GM23338 (cell line): ENCODE results near the gene RPGRIP1L. TPM values are rescaled to one million over a fixed set of nuclear protein-coding genes. Genes with fewer than 3 reads are reported as not detected.

Source experiments
- ATAC-seq: fragments of 200-7000 bp; cut with Tn5 transposase; 3 replicates; pipeline ENCODE4 v1.9.1; 2020
- DNase-seq: peaks from one replicate; pipeline ENCODE4 v3.0.0-alpha.2; 2015; ENCODE audit warnings: low spot score
- H2AFZ ChIP-seq: fragments of 200-600 bp; sonication (generic); 2 replicates; pipeline ENCODE4 v1.8.0; 2016; ENCODE audit warnings: antibody characterized with exemption, mild to moderate bottlenecking, moderate library complexity
- H3F3A ChIP-seq: fragments of 200-600 bp; sonication (generic); replicated peaks from 2 replicates; pipeline ENCODE4 v1.8.0; 2017; ENCODE audit warnings: antibody characterized with exemption, mixed run types, low read depth
- H3K27ac ChIP-seq: fragments of 200-600 bp; sonication (generic); 2 replicates; pipeline ENCODE4 v1.6.1; 2016; ENCODE audit warnings: low read depth
- H3K27me3 ChIP-seq: fragments of 200-600 bp; sonication (generic); 2 replicates; pipeline ENCODE4 v1.8.0; 2016; ENCODE audit warnings: mild to moderate bottlenecking, mixed run types, moderate library complexity; ENCODE audit not compliant: insufficient read depth
- H3K36me3 ChIP-seq: fragments of 200-600 bp; sonication (generic); 2 replicates; pipeline ENCODE4 v1.8.0; 2016; ENCODE audit warnings: mild to moderate bottlenecking; ENCODE audit not compliant: insufficient read depth
- H3K4me1 ChIP-seq: fragments of 200-600 bp; sonication (generic); 2 replicates; pipeline ENCODE4 v1.8.0; 2016; ENCODE audit warnings: mild to moderate bottlenecking, moderate library complexity; ENCODE audit not compliant: insufficient read depth
- H3K4me2 ChIP-seq: fragments of 200-600 bp; sonication (generic); 2 replicates; pipeline ENCODE4 v1.7.1; 2017; ENCODE audit warnings: mixed run types
- H3K4me3 ChIP-seq: fragments of 200-600 bp; sonication (generic); 2 replicates; pipeline ENCODE4 v1.6.1; 2016; ENCODE audit warnings: mixed run types
- H3K79me2 ChIP-seq: fragments of 200-600 bp; sonication (generic); replicated peaks from 2 replicates; pipeline ENCODE4 v1.8.0; 2017; ENCODE audit warnings: mild to moderate bottlenecking; ENCODE audit not compliant: insufficient read depth
- H3K9me2 ChIP-seq: fragments of 200-600 bp; sonication (generic); 2 replicates; pipeline ENCODE4 v1.8.0; 2017; ENCODE audit not compliant: insufficient read depth
- H4K20me1 ChIP-seq: fragments of 200-600 bp; sonication (generic); replicated peaks from 2 replicates; pipeline ENCODE4 v1.8.0; 2017; ENCODE audit warnings: mild to moderate bottlenecking; ENCODE audit not compliant: insufficient read depth
- H3K27ac Mint-ChIP-seq: 2 replicates; pipeline ENCODE4 v1.8.0; 2020; ENCODE audit warnings: inconsistent platforms, mild to moderate bottlenecking, moderate library complexity, mixed read lengths
- H3K27me3 Mint-ChIP-seq: 3 replicates; pipeline ENCODE4 v1.8.0; 2022; ENCODE audit warnings: low read depth, mild to moderate bottlenecking, moderate library complexity, mixed read lengths, inconsistent platforms; ENCODE audit not compliant: insufficient read depth, poor library complexity
- H3K36me3 Mint-ChIP-seq: 3 replicates; pipeline ENCODE4 v1.8.0; 2021; ENCODE audit warnings: low read depth, mild to moderate bottlenecking, inconsistent platforms, moderate library complexity, mixed read lengths
- H3K4me1 Mint-ChIP-seq: 3 replicates; pipeline ENCODE4 v1.8.0; 2020; ENCODE audit warnings: mild to moderate bottlenecking, inconsistent platforms, mixed read lengths
- H3K4me3 Mint-ChIP-seq: 3 replicates; pipeline ENCODE4 v1.8.0; 2021; ENCODE audit warnings: moderate library complexity, mild to moderate bottlenecking, inconsistent platforms, mixed read lengths
- H3K9me3 Mint-ChIP-seq: 3 replicates; pipeline ENCODE4 v1.8.0; 2020; ENCODE audit warnings: moderate library complexity, mild to moderate bottlenecking, inconsistent platforms, mixed read lengths
- CREB1 ChIP-seq: fragments of 250-450 bp; sonication (Bioruptor Pico); IDR thresholded peaks from 2 replicates; pipeline ENCODE4 v1.5.0; 2020; ENCODE audit warnings: low read depth, mild to moderate bottlenecking, moderate library complexity
- CTCF ChIP-seq, 2 experiments: fragments of 200-600 bp in 1 of 2; sonication (generic) in 1 of 2; conservative IDR thresholded peaks; 2 replicates each; pipeline versions ENCODE4 v1.5.1 to v1.6.1; 2016 to 2017; ENCODE audit warnings: antibody characterized with exemption in 2 of 2, low read depth in 2 of 2, mild to moderate bottlenecking in 2 of 2, moderate library complexity in 1 of 2
- ETS1 ChIP-seq: IDR thresholded peaks from 2 replicates; pipeline ENCODE4 v1.6.1; 2016; ENCODE audit warnings: antibody characterized with exemption
- EZH2 ChIP-seq: fragments of 200-600 bp; sonication (generic); IDR thresholded peaks from one replicate; pipeline ENCODE4 v1.8.0; 2017; ENCODE audit warnings: antibody characterized with exemption, mild to moderate bottlenecking, low read depth; ENCODE audit not compliant: unreplicated experiment
- EZH2phosphoT487 ChIP-seq: fragments of 200-600 bp; sonication (generic); IDR thresholded peaks from one replicate; pipeline ENCODE4 v1.8.1; 2018; ENCODE audit warnings: antibody characterized with exemption; ENCODE audit not compliant: unreplicated experiment
- POLR2AphosphoS5 ChIP-seq: IDR thresholded peaks from 2 replicates; pipeline ENCODE4 v1.6.1; 2016; ENCODE audit warnings: antibody characterized with exemption, low read depth
- STAT1 ChIP-seq: IDR thresholded peaks from one replicate; pipeline ENCODE4 v1.6.1; 2016; ENCODE audit warnings: antibody characterized with exemption; ENCODE audit not compliant: unreplicated experiment
- ZNF114 ChIP-seq: fragments of 250-450 bp; sonication (Bioruptor Pico); IDR thresholded peaks from 2 replicates; pipeline ENCODE4 v1.5.0; 2020; ENCODE audit warnings: mild to moderate bottlenecking, moderate library complexity
- ZNF462 ChIP-seq: fragments of 250-450 bp; sonication (Bioruptor Pico); IDR thresholded peaks from 2 replicates; pipeline ENCODE4 v1.5.0; 2020; ENCODE audit warnings: mild to moderate bottlenecking, moderate library complexity
- polyA plus RNA-seq: library from polyadenylated mRNA; unstranded; fragments of >200 nt; fragmentation: Nextera tagmentation; extraction: Ambion mirVana; gene quantifications from 2 replicates; pipeline ENCODE4 v1.2.1, GENCODE V29; 2016
- total RNA-seq: library from RNA; depleted of rRNA; stranded (reverse); fragments of >200 nt; shearing (Covaris generic); gene quantifications from 2 replicates; pipeline ENCODE4 v1.2.3, GENCODE V29; 2014

RPGRIP1L gene
- total and polyA plus RNA-seq, 2 experiments from 2014 or later = 11.4 to 21.3 TPM

- no peaks in the 10 kb centered on the region for H3K36me3 ChIP-seq
- no peak overlapping the region for H3K4me2 ChIP-seq
- H3F3A ChIP-seq = no peaks in the 10 kb centered on the region
- Mint-ChIP-seq H3K27me3 (peaks cover 2% of the 10 kb centered on the region), H3K36me3 (0 out of 3 replicates have a peak, but pooled peaks cover 2% of the 10 kb centered on the region), H3K4me1 (peaks cover 17% of the 10 kb centered on the region), H3K27ac (no peak overlapping the region), H3K4me3 (no peak overlapping the region), H3K9me3 (no peaks in the 10 kb centered on the region)
- DNase-seq = peak; percentile 50
- no peak overlapping the region for H2AFZ ChIP-seq
- H4K20me1 ChIP-seq = no peaks in the 10 kb centered on the region; the same call in 1 of the 2 replicates
- H3K4me1 ChIP-seq = peaks cover 18% of the 10 kb centered on the region
- peak; percentile 40; the same call in 1 of the 3 replicates for ATAC-seq
- no peaks in the 10 kb centered on the region for H3K27me3 ChIP-seq
- no peaks in the 10 kb centered on the region for H3K9me2 ChIP-seq
- TF ChIP-seq EZH2 = no peak
- TF ChIP-seq ETS1 = no peak
- TF ChIP-seq POLR2AphosphoS5 = no peak
- 0 out of 4 replicates have a peak, but pooled peaks of 1 of the 2 experiments have one; percentile 10 for TF ChIP-seq CTCF (conservative IDR thresholded peaks at IDR 0.05; ENCODE audit: low read depth in 2 of 2)
- H3K4me3 ChIP-seq = no peak overlapping the region
- H3K27ac ChIP-seq = no peak overlapping the region
- peaks cover 51% of the 10 kb centered on the region for H3K79me2 ChIP-seq
Measured at GRCh38 chr16:53745753-53746266, 42.2 kb upstream of the RPGRIP1L start.

GRCh38 chr16:53745086-53745485, 41.4 kb upstream of the RPGRIP1L start:
- Histone ChIP-seq H2AFZ (no peak overlapping the region), H3K36me3 (no peaks in the 10 kb centered on the region), H3F3A (no peaks in the 10 kb centered on the region), H3K79me2 (peaks cover 56% of the 10 kb centered on the region), H3K4me2 (0 out of 2 replicates have a peak overlapping the region, but pooled peaks have one; percentile 1), H3K4me3 (no peak overlapping the region), H4K20me1 (no peaks in the 10 kb centered on the region; the same call in 1 of the 2 replicates), H3K4me1 (peaks cover 18% of the 10 kb centered on the region), H3K27me3 (no peaks in the 10 kb centered on the region), H3K27ac (no peak overlapping the region; the same call in 1 of the 2 replicates), H3K9me2 (no peaks in the 10 kb centered on the region)
- Mint-ChIP-seq H3K4me1 (peaks cover 17% of the 10 kb centered on the region), H3K4me3 (no peak overlapping the region), H3K27ac (peak overlapping the region; percentile 36), H3K36me3 (0 out of 3 replicates have a peak, but pooled peaks cover 2% of the 10 kb centered on the region), H3K9me3 (no peaks in the 10 kb centered on the region), H3K27me3 (peaks cover 2% of the 10 kb centered on the region)
- no peak for DNase-seq
- no peak for ATAC-seq
- TF ChIP-seq POLR2AphosphoS5 (no peak), ZNF114 (no peak), CREB1 (CRISPR knock-in tag) (no peak), STAT1 (no peak), ZNF462 (CRISPR knock-in tag) (no peak), EZH2phosphoT487 (no peak), CTCF (conservative IDR thresholded peaks at IDR 0.05; ENCODE audit: low read depth in 2 of 2) (no peak)
